Measurements from ENCODE around the gene ATP2B3.

GRCh38 chrX:153491351-153491914, 26.0 kb upstream of the ATP2B3 start:
- TF ChIP-seq POLR2A (conservative IDR thresholded peaks at IDR 0.05) = no peak
- TF ChIP-seq EZH2 (IDR thresholded peaks at IDR 0.05; ENCODE audit: borderline replicate concordance, low read depth, low read length) = no peak
- TF ChIP-seq CTCF (IDR thresholded peaks at IDR 0.05 in 2 of 3, conservative IDR thresholded peaks at IDR 0.05 in 1 of 3; ENCODE audit: insufficient read depth in 2 of 3, low read depth in 1 of 3, low read length in 3 of 3) = no peak
- TF ChIP-seq IRF2 (CRISPR knock-in tag; IDR thresholded peaks at IDR 0.05) = no peak

Data from K562 (cell line).